HUES6 (cell line): ENCODE measurements around the gene TWSG1.
"Not testable (repeated sequence)": the region's sequence is repeated elsewhere in the genome, so short reads cannot be mapped to it uniquely, and the experiment has no call there.

Experiments used
- H3K27ac ChIP-seq: 2 replicates; pipeline ENCODE4 v1.7.0; 2013; ENCODE audit warnings: low read depth, mild to moderate bottlenecking, low read length, inconsistent platforms
- H3K27me3 ChIP-seq: 2 replicates; pipeline ENCODE4 v1.6.1; 2013; ENCODE audit warnings: low read length; ENCODE audit not compliant: control insufficient read depth, insufficient read depth
- H3K36me3 ChIP-seq: 2 replicates; pipeline ENCODE4 v1.6.1; 2013; ENCODE audit warnings: low read length; ENCODE audit not compliant: control insufficient read depth, insufficient read depth
- H3K4me1 ChIP-seq: 2 replicates; pipeline ENCODE4 v1.6.1; 2013; ENCODE audit warnings: low read length; ENCODE audit not compliant: control insufficient read depth, insufficient read depth
- H3K4me3 ChIP-seq: 2 replicates; pipeline ENCODE4 v1.5.1; 2013; ENCODE audit warnings: low read depth, low read length
- H3K9ac ChIP-seq: one replicate; pipeline ENCODE4 v1.6.1; 2013; ENCODE audit warnings: mild to moderate bottlenecking, low read length
- H3K9me3 ChIP-seq: 2 replicates; pipeline ENCODE4 v1.6.1; 2013; ENCODE audit warnings: low read depth, low read length; ENCODE audit not compliant: control insufficient read depth, insufficient read depth

TWSG1 gene

GRCh38 chr18:9426753-9427152 lies 92.2 kb downstream of the TWSG1 start:
- Histone ChIP-seq H3K9ac (no peak overlapping the region), H3K27me3 (no peaks in the 10 kb centered on the region), H3K9me3 (peaks cover 25% of the 10 kb centered on the region), H3K36me3 (no peaks in the 10 kb centered on the region), H3K27ac (no peak overlapping the region), H3K4me1 (no peaks in the 10 kb centered on the region), H3K4me3 (no peak overlapping the region)

- no peak overlapping the region for H3K4me3 ChIP-seq
- no peaks in the 10 kb centered on the region for H3K4me1 ChIP-seq
- no peak overlapping the region for H3K27ac ChIP-seq
- no peaks in the 10 kb centered on the region for H3K27me3 ChIP-seq
- H3K36me3 ChIP-seq, result no peaks in the 10 kb centered on the region
- H3K9me3 ChIP-seq, result peaks cover 24% of the 10 kb centered on the region
- no peak overlapping the region for H3K9ac ChIP-seq
Observed at GRCh38 chr18:9428301-9428706, 93.7 kb downstream of the TWSG1 start.

- Histone ChIP-seq H3K4me1 (peaks cover 5% of the 10 kb centered on the region), H3K9me3 (peaks cover 17% of the 10 kb centered on the region), H3K27me3 (no peaks in the 10 kb centered on the region), H3K27ac (no peak overlapping the region), H3K4me3 (no peak overlapping the region), H3K36me3 (no peaks in the 10 kb centered on the region), H3K9ac (no peak overlapping the region)
Observed at GRCh38 chr18:9428862-9429661, 94.5 kb downstream of the TWSG1 start.

- H3K4me3 ChIP-seq, result no peak overlapping the region
- H3K9ac ChIP-seq, result no peak overlapping the region
- H3K27me3 ChIP-seq, result no peaks in the 10 kb centered on the region
- peaks cover 13% of the 10 kb centered on the region for H3K9me3 ChIP-seq
- no peaks in the 10 kb centered on the region for H3K36me3 ChIP-seq
- no peak overlapping the region for H3K27ac ChIP-seq
- peaks cover 9% of the 10 kb centered on the region for H3K4me1 ChIP-seq
Observed at GRCh38 chr18:9429662-9429993, 95.1 kb downstream of the TWSG1 start.

GRCh38 chr18:9430315-9430714 lies 95.7 kb downstream of the TWSG1 start:
- not testable (repeated sequence) for H3K9ac ChIP-seq, H3K27me3 ChIP-seq, H3K27ac ChIP-seq, H3K36me3 ChIP-seq, H3K4me3 ChIP-seq, H3K4me1 ChIP-seq
- H3K9me3 ChIP-seq, result peaks cover 13% of the 10 kb centered on the region

GRCh38 chr18:9431296-9431695 lies 96.7 kb downstream of the TWSG1 start:
- no peak overlapping the region for H3K9ac ChIP-seq
- no peaks in the 10 kb centered on the region for H3K36me3 ChIP-seq
- H3K27ac ChIP-seq, result no peak overlapping the region
- no peaks in the 10 kb centered on the region for H3K27me3 ChIP-seq
- peaks cover 13% of the 10 kb centered on the region for H3K9me3 ChIP-seq
- no peak overlapping the region for H3K4me3 ChIP-seq
- H3K4me1 ChIP-seq, result peaks cover 9% of the 10 kb centered on the region

- H3K4me1 ChIP-seq, result peaks cover 16% of the 10 kb centered on the region
- not testable (repeated sequence) for H3K9ac ChIP-seq, H3K27ac ChIP-seq, H3K4me3 ChIP-seq, H3K27me3 ChIP-seq, H3K36me3 ChIP-seq
- H3K9me3 ChIP-seq, result peaks cover 13% of the 10 kb centered on the region
Observed at GRCh38 chr18:9433122-9433521, 98.5 kb downstream of the TWSG1 start.

- H3K4me3 ChIP-seq, result no peak overlapping the region
- peaks cover 11% of the 10 kb centered on the region for H3K9me3 ChIP-seq
- no peak overlapping the region for H3K27ac ChIP-seq
- peaks cover 16% of the 10 kb centered on the region for H3K4me1 ChIP-seq
- H3K9ac ChIP-seq, result no peak overlapping the region
- no peaks in the 10 kb centered on the region for H3K27me3 ChIP-seq
- H3K36me3 ChIP-seq, result no peaks in the 10 kb centered on the region
Observed at GRCh38 chr18:9433671-9434121, 99.1 kb downstream of the TWSG1 start.

GRCh38 chr18:9434122-9434701 lies 99.6 kb downstream of the TWSG1 start:
- H3K27ac ChIP-seq, result peak overlapping the region; percentile 55; the same call in 1 of the 2 replicates
- no peaks in the 10 kb centered on the region for H3K27me3 ChIP-seq
- no peaks in the 10 kb centered on the region for H3K36me3 ChIP-seq
- H3K9ac ChIP-seq, result peak overlapping the region; percentile 61
- H3K9me3 ChIP-seq, result peaks cover 11% of the 10 kb centered on the region
- no peak overlapping the region for H3K4me3 ChIP-seq
- peaks cover 16% of the 10 kb centered on the region for H3K4me1 ChIP-seq

GRCh38 chr18:9435041-9435440 lies 100.5 kb downstream of the TWSG1 start:
- Histone ChIP-seq H3K9me3 (peaks cover 8% of the 10 kb centered on the region), H3K27me3 (no peaks in the 10 kb centered on the region), H3K9ac (no peak overlapping the region), H3K4me3 (no peak overlapping the region), H3K36me3 (no peaks in the 10 kb centered on the region), H3K4me1 (peaks cover 16% of the 10 kb centered on the region), H3K27ac (no peak overlapping the region)

- no peak overlapping the region for H3K9ac ChIP-seq
- no peak overlapping the region for H3K4me3 ChIP-seq
- no peaks in the 10 kb centered on the region for H3K27me3 ChIP-seq
- no peaks in the 10 kb centered on the region for H3K36me3 ChIP-seq
- peak overlapping the region; percentile 8; the same call in 1 of the 2 replicates for H3K27ac ChIP-seq
- peaks cover 2% of the 10 kb centered on the region; the same call in 1 of the 2 replicates for H3K9me3 ChIP-seq
- H3K4me1 ChIP-seq, result peaks cover 16% of the 10 kb centered on the region
Observed at GRCh38 chr18:9436206-9436929, 101.8 kb downstream of the TWSG1 start.
